GM18870 (cell line): ENCODE data around the gene CFI.

Experiments used
- ATAC-seq: cut with Tn5 transposase; IDR thresholded peaks from one replicate; pipeline ENCODE4 v1.9.1; 2021; ENCODE audit warnings: moderate library complexity; ENCODE audit not compliant: unreplicated experiment

The CFI gene

DNA sequence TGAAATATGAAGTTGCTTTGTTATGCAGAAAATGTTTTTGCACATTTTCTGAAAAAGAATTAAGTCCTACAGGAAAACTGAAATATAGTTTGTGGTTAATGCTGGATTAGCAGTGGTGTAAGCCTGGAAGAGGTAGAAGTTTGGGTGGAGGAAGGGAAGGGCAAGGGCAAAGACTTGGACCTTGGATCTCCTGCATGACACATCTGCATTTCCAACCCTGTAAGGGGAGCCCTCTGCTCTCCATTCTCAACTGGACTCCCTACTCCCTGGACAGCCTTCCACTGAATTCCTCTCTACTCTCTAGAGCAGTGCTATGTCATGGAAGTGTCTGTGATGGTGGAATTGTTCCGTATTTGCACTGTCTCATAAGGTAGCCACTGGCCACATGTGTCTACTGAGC, 103.1 kb downstream of the CFI start:
- ATAC-seq = no peak

DNA sequence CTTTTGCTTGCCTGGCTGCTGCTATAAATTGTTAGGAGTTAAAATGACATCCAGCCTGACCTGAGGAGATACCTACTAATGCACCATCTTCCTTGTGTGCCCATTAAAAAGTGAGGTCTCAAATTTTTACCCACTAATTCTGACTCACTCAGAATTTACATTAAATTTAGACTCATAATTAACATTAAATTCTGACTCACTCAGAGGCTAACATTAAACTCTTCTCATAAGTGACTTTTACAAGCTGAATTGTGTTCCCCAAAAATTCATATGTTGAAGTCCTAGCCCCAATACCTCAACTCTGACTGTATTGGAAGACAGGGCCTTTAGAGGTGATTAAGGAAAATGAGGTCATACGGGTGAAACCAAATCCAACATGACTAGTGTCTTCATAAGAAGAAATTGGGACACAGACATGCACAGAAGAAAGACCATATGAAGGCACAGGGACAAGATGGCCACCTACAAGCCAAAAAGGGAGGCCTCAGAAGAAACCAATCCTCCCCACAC, 110.3 kb downstream of the CFI start:
- no peak for ATAC-seq
